OCI-LY7 (cell line): Measurements from ENCODE around the gene PEX10. TPM values are rescaled to one million over a fixed set of nuclear protein-coding genes. Genes with fewer than 3 reads are reported as not detected.

Source experiments
- BruUV-seq: library from RNA; stranded (reverse); fragments of 400-500 nt; replicated peaks from 2 replicates; lab custom pipeline; 2021; lab: Mats Ljungman, UMichigan
- CTCF ChIA-PET: fragments of 300-600 bp; sonication (Branson Sonifier 250); formaldehyde crosslinking; loops from one replicate; lab custom pipeline; 2022; ENCODE audit warnings: antibody characterized with exemption; ENCODE audit not compliant: unreplicated experiment; lab: Charles Lee
- POLR2A ChIA-PET: fragments of 300-600 bp; sonication (Branson Sonifier 250); formaldehyde crosslinking; loops from one replicate; lab custom pipeline; 2022; ENCODE audit warnings: antibody characterized with exemption; lab: Charles Lee
- DNase-seq: peaks from one replicate; pipeline ENCODE4 v3.0.0-alpha.2; 2015; ENCODE audit warnings: low spot score
- H2AFZ ChIP-seq: fragments of 200-600 bp; sonication (generic), shearing (Covaris generic); 2 replicates; pipeline ENCODE4 v1.6.1; 2014; ENCODE audit warnings: mild to moderate bottlenecking, antibody characterized with exemption, low read length, moderate library complexity
- H3K27ac ChIP-seq: fragments of 200-600 bp; sonication (generic); 2 replicates; pipeline ENCODE4 v1.5.1; 2014; ENCODE audit warnings: mixed run types, low read depth, mild to moderate bottlenecking, moderate library complexity, low read length, inconsistent platforms; ENCODE audit not compliant: poor library complexity, severe bottlenecking
- H3K36me3 ChIP-seq: fragments of 200-600 bp; sonication (generic); 2 replicates; pipeline ENCODE4 v1.6.1; 2014; ENCODE audit warnings: mild to moderate bottlenecking, antibody characterized with exemption, low read length, moderate library complexity, mixed read lengths; ENCODE audit not compliant: insufficient read depth
- H3K4me1 ChIP-seq: fragments of 200-600 bp; sonication (generic); 2 replicates; pipeline ENCODE4 v1.5.1; 2014; ENCODE audit warnings: mild to moderate bottlenecking, low read length; ENCODE audit not compliant: insufficient read depth, poor library complexity, severe bottlenecking
- H3K4me2 ChIP-seq: fragments of 200-600 bp; sonication (generic); 2 replicates; pipeline ENCODE4 v1.6.1; 2014; ENCODE audit warnings: mild to moderate bottlenecking, low read length
- H3K4me3 ChIP-seq: fragments of 200-600 bp; sonication (generic); 2 replicates; pipeline ENCODE4 v1.5.1; 2014; ENCODE audit warnings: mild to moderate bottlenecking, low read depth, low read length; ENCODE audit not compliant: poor library complexity, severe bottlenecking
- H3K79me2 ChIP-seq: fragments of 200-600 bp; sonication (generic); 2 replicates; pipeline ENCODE4 v1.6.1; 2016; ENCODE audit warnings: low read depth, mild to moderate bottlenecking, low read length, moderate library complexity, mixed read lengths; ENCODE audit not compliant: insufficient read depth
- H3K9me2 ChIP-seq: fragments of 200-600 bp; sonication (generic); 2 replicates; pipeline ENCODE4 v1.6.1; 2016; ENCODE audit warnings: mild to moderate bottlenecking, low read length, mixed read lengths; ENCODE audit not compliant: insufficient read depth
- H3K9me3 ChIP-seq: fragments of 200-600 bp; sonication (generic); 2 replicates; pipeline ENCODE4 v1.6.1; 2014; ENCODE audit warnings: mild to moderate bottlenecking, mixed run types, low read length, mixed read lengths
- H4K20me1 ChIP-seq: fragments of 200-600 bp; sonication (generic); 2 replicates; pipeline ENCODE4 v1.6.1; 2014; ENCODE audit warnings: mild to moderate bottlenecking, antibody characterized with exemption, low read length, moderate library complexity, mixed read lengths; ENCODE audit not compliant: insufficient read depth
- CTCF ChIP-seq: fragments of 200-600 bp; sonication (generic); conservative IDR thresholded peaks from 2 replicates; pipeline ENCODE4 v1.5.1; 2014; ENCODE audit warnings: mild to moderate bottlenecking, antibody characterized with exemption, low read length, moderate library complexity, mixed read lengths
- EZH2phosphoT487 ChIP-seq: fragments of 200-600 bp; sonication (generic); IDR thresholded peaks from 2 replicates; pipeline ENCODE4 v1.6.1; 2018; ENCODE audit warnings: low read depth, borderline replicate concordance, mild to moderate bottlenecking, mixed run types, antibody characterized with exemption, low read length, moderate library complexity, mixed read lengths
- intact Hi-C: fragments of 100-400 bp; cut with micrococcal nuclease; formaldehyde crosslinking; loops from one replicate; pipeline ENCODE4 v1.10.0; 2022; ENCODE audit not compliant: unreplicated experiment
- total RNA-seq, 2 experiments: library from RNA; depleted of rRNA in 1 of 2; stranded (reverse); fragments of >200 nt in 1 of 2; shearing (Covaris generic) in 1 of 2; gene quantifications; 2 replicates each; pipeline ENCODE4 v1.2.3, GENCODE V29; 2014 to 2022

PEX10 gene
- total RNA-seq, 2 experiments from 2014 or later: 23.3 to 24.5 TPM

GRCh38 chr1:2400576-2400909 lies 11.8 kb downstream of the PEX10 start:
- DNase-seq: no peak
- H3K4me1 ChIP-seq: no peaks in the 10 kb centered on the region
- H3K27ac ChIP-seq: no peak overlapping the region
- H3K79me2 ChIP-seq: peaks cover 4% of the 10 kb centered on the region; the same call in 1 of the 2 replicates
- intact Hi-C loops: no loop called here
- H3K36me3 ChIP-seq: peaks cover 95% of the 10 kb centered on the region
- no peak overlapping the region for H3K4me3 ChIP-seq
- H3K4me2 ChIP-seq: no peak overlapping the region
- CTCF ChIA-PET: no interaction called here
- TF ChIP-seq CTCF (no peak), EZH2phosphoT487 (no peak)
- no TSS peak for BruUV-seq
- no peaks in the 10 kb centered on the region for H3K9me3 ChIP-seq
- POLR2A ChIA-PET: no interaction called here
- H3K9me2 ChIP-seq: no peaks in the 10 kb centered on the region
- H4K20me1 ChIP-seq: no peaks in the 10 kb centered on the region
- H2AFZ ChIP-seq: no peak overlapping the region

- peaks cover 95% of the 10 kb centered on the region for H3K36me3 ChIP-seq
- H3K27ac ChIP-seq: no peak overlapping the region
- H2AFZ ChIP-seq: no peak overlapping the region
- no TSS peak for BruUV-seq
- no peaks in the 10 kb centered on the region for H3K4me1 ChIP-seq
- H3K9me2 ChIP-seq: no peaks in the 10 kb centered on the region
- no peak overlapping the region for H3K4me3 ChIP-seq
- H3K79me2 ChIP-seq: peaks cover 4% of the 10 kb centered on the region; the same call in 1 of the 2 replicates
- ChIA-PET POLR2A (no interaction called here), CTCF (no interaction called here)
- DNase-seq: no peak
- no peak overlapping the region for H3K4me2 ChIP-seq
- intact Hi-C loops: no loop called here
- no peaks in the 10 kb centered on the region for H4K20me1 ChIP-seq
- no peaks in the 10 kb centered on the region for H3K9me3 ChIP-seq
- no peak for TF ChIP-seq CTCF
- TF ChIP-seq EZH2phosphoT487: no peak
Observed at GRCh38 chr1:2399890-2400575, 12.3 kb downstream of the PEX10 start.

- Histone ChIP-seq H3K4me2 (no peak overlapping the region), H3K4me3 (no peak overlapping the region), H2AFZ (no peak overlapping the region), H3K4me1 (peaks cover 5% of the 10 kb centered on the region), H3K9me3 (no peaks in the 10 kb centered on the region), H3K36me3 (peaks cover 95% of the 10 kb centered on the region), H3K9me2 (no peaks in the 10 kb centered on the region), H3K27ac (no peak overlapping the region), H3K79me2 (peaks cover 15% of the 10 kb centered on the region; the same call in 1 of the 2 replicates), H4K20me1 (peaks cover 5% of the 10 kb centered on the region; the same call in 1 of the 2 replicates)
- intact Hi-C loops: no loop called here
- ChIA-PET CTCF (no interaction called here), POLR2A (no interaction called here)
- no peak for TF ChIP-seq EZH2phosphoT487
- no peak for TF ChIP-seq CTCF
- no peak for DNase-seq
- BruUV-seq: no TSS peak
Observed at GRCh38 chr1:2398871-2399270, 13.5 kb downstream of the PEX10 start.
